Panc1 (cell line): Measurements from ENCODE around the gene HDGFL2.

Experiments
- CTCF ChIP-seq: fragments of 450-650 bp; IDR thresholded peaks from 2 replicates; pipeline ENCODE4 v1.5.1; 2017; ENCODE audit warnings: mild to moderate bottlenecking
- POLR2AphosphoS5 ChIP-seq: IDR thresholded peaks from 2 replicates; pipeline ENCODE4 v1.6.1; 2012; ENCODE audit warnings: mild to moderate bottlenecking, low read depth, low read length, moderate library complexity
- SIN3A ChIP-seq: IDR thresholded peaks from 2 replicates; pipeline ENCODE4 v1.6.1; 2012; ENCODE audit warnings: low read depth, mild to moderate bottlenecking, low read length, moderate library complexity, borderline replicate concordance; ENCODE audit not compliant: insufficient read depth

- no peak for TF ChIP-seq CTCF
- TF ChIP-seq SIN3A: no peak
- no peak for TF ChIP-seq POLR2AphosphoS5
Observed at GRCh38 chr19:4453232-4454179, 18.6 kb upstream of the HDGFL2 start.
